GM12878 (cell line): ENCODE results near the gene HSD11B1L. TPM values are rescaled to one million over a fixed set of nuclear protein-coding genes. Genes with fewer than 3 reads are reported as not detected.

Source experiments
- BCL3 ChIP-seq: IDR thresholded peaks from 2 replicates; pipeline ENCODE4 v1.6.1; 2011; ENCODE audit warnings: borderline replicate concordance, low read depth, mild to moderate bottlenecking, moderate library complexity, low read length; ENCODE audit not compliant: insufficient read depth, poor library complexity, severe bottlenecking
- BRCA1 ChIP-seq: IDR thresholded peaks from 2 replicates; pipeline ENCODE4 v1.6.1; 2011; ENCODE audit warnings: low read depth, low read length, improper control_type of control experiment
- ELK1 ChIP-seq: IDR thresholded peaks from 2 replicates; pipeline ENCODE4 v1.6.1; 2012; ENCODE audit warnings: low read depth, low read length, improper control_type of control experiment
- GATAD2B ChIP-seq: fragments of 450-650 bp; conservative IDR thresholded peaks from 2 replicates; pipeline ENCODE4 v1.6.1; 2017; ENCODE audit warnings: low read depth, mild to moderate bottlenecking, moderate library complexity
- JUND ChIP-seq: IDR thresholded peaks from 2 replicates; pipeline ENCODE4 v1.6.1; 2012; ENCODE audit warnings: low read depth, mild to moderate bottlenecking, low read length, improper control_type of control experiment, moderate library complexity
- KLF5 ChIP-seq: fragments of 450-650 bp; IDR thresholded peaks from 2 replicates; pipeline ENCODE4 v1.6.1; 2014; ENCODE audit warnings: mild to moderate bottlenecking; ENCODE audit not compliant: partially characterized antibody
- NFYB ChIP-seq: IDR thresholded peaks from 2 replicates; pipeline ENCODE4 v1.6.1; 2011; ENCODE audit warnings: low read depth, mild to moderate bottlenecking, low read length, improper control_type of control experiment, moderate library complexity; ENCODE audit not compliant: insufficient read depth
- NKRF ChIP-seq: fragments of 450-650 bp; conservative IDR thresholded peaks from 2 replicates; pipeline ENCODE4 v1.6.1; 2017; ENCODE audit warnings: mild to moderate bottlenecking, moderate library complexity
- RELA ChIP-seq: fragments of 450-650 bp; IDR thresholded peaks from 2 replicates; pipeline ENCODE4 v1.8.0; 2014; ENCODE audit warnings: borderline replicate concordance; ENCODE audit not compliant: partially characterized antibody
- RELB ChIP-seq: fragments of 450-650 bp; IDR thresholded peaks from 2 replicates; pipeline ENCODE4 v1.6.1; 2017; ENCODE audit warnings: low read depth, mild to moderate bottlenecking, moderate library complexity
- SPI1 ChIP-seq: IDR thresholded peaks from 2 replicates; pipeline ENCODE4 v1.6.1; 2011; ENCODE audit warnings: low read depth, mild to moderate bottlenecking, low read length, moderate library complexity, borderline replicate concordance; ENCODE audit not compliant: insufficient read depth
- SREBF2 ChIP-seq: IDR thresholded peaks from 2 replicates; pipeline ENCODE4 v1.6.1; 2012; ENCODE audit warnings: mild to moderate bottlenecking, low read length
- WRNIP1 ChIP-seq: IDR thresholded peaks from 2 replicates; pipeline ENCODE4 v1.6.1; 2011; ENCODE audit warnings: low read depth, low read length, improper control_type of control experiment, borderline replicate concordance
- ZNF207 ChIP-seq: fragments of 450-650 bp; IDR thresholded peaks from 2 replicates; pipeline ENCODE4 v1.6.1; 2014; ENCODE audit warnings: antibody characterized with exemption, mild to moderate bottlenecking, borderline replicate concordance
- ZNF384 ChIP-seq: IDR thresholded peaks from 2 replicates; pipeline ENCODE4 v1.6.1; 2012; ENCODE audit warnings: low read depth, mild to moderate bottlenecking, low read length, improper control_type of control experiment, borderline replicate concordance
- polyA plus RNA-seq, 11 experiments: library from polyadenylated mRNA; depleted of rRNA in 4 of 11; unstranded in 6 of 11; stranded (reverse) in 5 of 11; fragments of >200 nt; fragmentation: Nextera tagmentation in 4 of 11; fragmentation: Illumina TruSeq in 1 of 11; extraction: Ambion mirVana in 4 of 11; extraction: Trizol in 1 of 11; gene quantifications; 1 replicate in 1 of 11; 2 replicates in 10 of 11; pipeline versions ENCODE4 v1.2.1 to v1.2.3, GENCODE V29; 2011 to 2016; ENCODE audit warnings: inconsistent platforms in 2 of 11, missing spikeins in 2 of 11, low read depth in 1 of 11
- total RNA-seq, 4 experiments: library from RNA; depleted of rRNA in 3 of 4; stranded (reverse); fragments of >200 nt in 3 of 4; fragmentation: Illumina TruSeq in 1 of 4; extraction: Trizol in 1 of 4; gene quantifications; 2 replicates each; pipeline versions ENCODE4 v1.2.1 to v1.2.3, GENCODE V29; 2013 to 2021
- TF ChIP-seq, protein P1 (sequence below): IDR thresholded peaks from 2 replicates; pipeline ENCODE4 v1.6.1; 2012; ENCODE audit warnings: improper control_type of control experiment, low read depth, low read length; ENCODE audit not compliant: insufficient replicate concordance

The HSD11B1L gene
- total and polyA plus RNA-seq, 10 of the 15 experiments (the other 5 are each of a cell fraction or from before 2014, with no cell fraction given), result 0.29 to 1.8 (median 1.1) TPM; not detected in 1

GRCh38 chr19:5690125-5690954 is 9.5 kb downstream of the HSD11B1L start, which contains the start of gene RPL36 (continued):
- TF ChIP-seq, protein P1, sequence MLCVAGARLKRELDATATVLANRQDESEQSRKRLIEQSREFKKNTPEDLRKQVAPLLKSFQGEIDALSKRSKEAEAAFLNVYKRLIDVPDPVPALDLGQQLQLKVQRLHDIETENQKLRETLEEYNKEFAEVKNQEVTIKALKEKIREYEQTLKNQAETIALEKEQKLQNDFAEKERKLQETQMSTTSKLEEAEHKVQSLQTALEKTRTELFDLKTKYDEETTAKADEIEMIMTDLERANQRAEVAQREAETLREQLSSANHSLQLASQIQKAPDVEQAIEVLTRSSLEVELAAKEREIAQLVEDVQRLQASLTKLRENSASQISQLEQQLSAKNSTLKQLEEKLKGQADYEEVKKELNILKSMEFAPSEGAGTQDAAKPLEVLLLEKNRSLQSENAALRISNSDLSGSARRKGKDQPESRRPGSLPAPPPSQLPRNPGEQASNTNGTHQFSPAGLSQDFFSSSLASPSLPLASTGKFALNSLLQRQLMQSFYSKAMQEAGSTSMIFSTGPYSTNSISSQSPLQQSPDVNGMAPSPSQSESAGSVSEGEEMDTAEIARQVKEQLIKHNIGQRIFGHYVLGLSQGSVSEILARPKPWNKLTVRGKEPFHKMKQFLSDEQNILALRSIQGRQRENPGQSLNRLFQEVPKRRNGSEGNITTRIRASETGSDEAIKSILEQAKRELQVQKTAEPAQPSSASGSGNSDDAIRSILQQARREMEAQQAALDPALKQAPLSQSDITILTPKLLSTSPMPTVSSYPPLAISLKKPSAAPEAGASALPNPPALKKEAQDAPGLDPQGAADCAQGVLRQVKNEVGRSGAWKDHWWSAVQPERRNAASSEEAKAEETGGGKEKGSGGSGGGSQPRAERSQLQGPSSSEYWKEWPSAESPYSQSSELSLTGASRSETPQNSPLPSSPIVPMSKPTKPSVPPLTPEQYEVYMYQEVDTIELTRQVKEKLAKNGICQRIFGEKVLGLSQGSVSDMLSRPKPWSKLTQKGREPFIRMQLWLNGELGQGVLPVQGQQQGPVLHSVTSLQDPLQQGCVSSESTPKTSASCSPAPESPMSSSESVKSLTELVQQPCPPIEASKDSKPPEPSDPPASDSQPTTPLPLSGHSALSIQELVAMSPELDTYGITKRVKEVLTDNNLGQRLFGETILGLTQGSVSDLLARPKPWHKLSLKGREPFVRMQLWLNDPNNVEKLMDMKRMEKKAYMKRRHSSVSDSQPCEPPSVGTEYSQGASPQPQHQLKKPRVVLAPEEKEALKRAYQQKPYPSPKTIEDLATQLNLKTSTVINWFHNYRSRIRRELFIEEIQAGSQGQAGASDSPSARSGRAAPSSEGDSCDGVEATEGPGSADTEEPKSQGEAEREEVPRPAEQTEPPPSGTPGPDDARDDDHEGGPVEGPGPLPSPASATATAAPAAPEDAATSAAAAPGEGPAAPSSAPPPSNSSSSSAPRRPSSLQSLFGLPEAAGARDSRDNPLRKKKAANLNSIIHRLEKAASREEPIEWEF, result peak; percentile 57
- peak; percentile 91 for TF ChIP-seq GATAD2B
- no peak for TF ChIP-seq BRCA1
- TF ChIP-seq RELA, result peak; percentile 78
- TF ChIP-seq BCL3, result no peak
- TF ChIP-seq KLF5, result peak; percentile 79
- TF ChIP-seq RELB, result peak; percentile 66; the same call in 1 of the 2 replicates
- no peak for TF ChIP-seq WRNIP1
- peak; percentile 93 for TF ChIP-seq NKRF
- TF ChIP-seq ZNF207, result peak; percentile 98
- 0 out of 2 replicates have a peak, but pooled peaks have one; percentile 50 for TF ChIP-seq ELK1
- no peak for TF ChIP-seq SREBF2
- peak; percentile 24; the same call in 1 of the 2 replicates for TF ChIP-seq SPI1
- TF ChIP-seq NFYB, result no peak
- TF ChIP-seq JUND, result no peak
- TF ChIP-seq ZNF384, result no peak
